ENCODE results near the gene AMN1.

AMN1 gene

GRCh38 chr12:31728917-31729640 lies at the start of gene AMN1:
Gene AMN1 (minus strand): TSS chr12:31729021. CDS start chr12:31729008, 13 bp downstream.
- no peak for TF ChIP-seq CTCF (IDR thresholded peaks at IDR 0.05; ENCODE audit: extremely low read depth, insufficient read depth, missing control alignments)
- in situ Hi-C loops (cut with MboI; ENCODE audit: low pct_unique_long_range_greater_than_20kb, low sequenced_read_pairs, unreplicated experiment), result no loop called here
- peak; percentile 93 for DNase-seq (ENCODE audit: low spot score)

GRCh38 chr12:31773867-31774266 lies 45.0 kb upstream of the AMN1 start:
- in situ Hi-C loops (cut with MboI; ENCODE audit: low pct_unique_long_range_greater_than_20kb, low sequenced_read_pairs, unreplicated experiment), result no loop called here
- TF ChIP-seq CTCF (IDR thresholded peaks at IDR 0.05; ENCODE audit: extremely low read depth, insufficient read depth, missing control alignments), result no peak
- DNase-seq (ENCODE audit: low spot score), result no peak

- DNase-seq (ENCODE audit: low spot score), result no peak
- no peak for TF ChIP-seq CTCF (IDR thresholded peaks at IDR 0.05; ENCODE audit: extremely low read depth, insufficient read depth, missing control alignments)
Observed at GRCh38 chr12:31773223-31773750, 44.5 kb upstream of the AMN1 start.

GRCh38 chr12:31772685-31773222 lies 43.9 kb upstream of the AMN1 start:
- no peak for DNase-seq (ENCODE audit: low spot score)
- TF ChIP-seq CTCF (IDR thresholded peaks at IDR 0.05; ENCODE audit: extremely low read depth, insufficient read depth, missing control alignments), result no peak
- in situ Hi-C loops (cut with MboI; ENCODE audit: low pct_unique_long_range_greater_than_20kb, low sequenced_read_pairs, unreplicated experiment), result no loop called here

More at GRCh38 chr12:31773223-31773750, 44.5 kb upstream of the AMN1 start:
- in situ Hi-C loops (cut with MboI; ENCODE audit: low pct_unique_long_range_greater_than_20kb, low sequenced_read_pairs, unreplicated experiment), result no loop called here

- in situ Hi-C loops (cut with MboI; ENCODE audit: low pct_unique_long_range_greater_than_20kb, low sequenced_read_pairs, unreplicated experiment), result no loop called here
- no peak for TF ChIP-seq CTCF (IDR thresholded peaks at IDR 0.05; ENCODE audit: extremely low read depth, insufficient read depth, missing control alignments)
- no peak for DNase-seq (ENCODE audit: low spot score)
Observed at GRCh38 chr12:31772186-31772585, 43.4 kb upstream of the AMN1 start.

- in situ Hi-C loops (cut with MboI; ENCODE audit: low pct_unique_long_range_greater_than_20kb, low sequenced_read_pairs, unreplicated experiment), result no loop called here
- no peak for DNase-seq (ENCODE audit: low spot score)
- no peak for TF ChIP-seq CTCF (IDR thresholded peaks at IDR 0.05; ENCODE audit: extremely low read depth, insufficient read depth, missing control alignments)
Observed at GRCh38 chr12:31768046-31768445, 39.2 kb upstream of the AMN1 start.
